Mucosa of gallbladder (tissue), 1 donor: Measurements from ENCODE around the gene RPTOR. TPM values are rescaled to one million over a fixed set of nuclear protein-coding genes. Genes with fewer than 3 reads are reported as not detected.

Experiments used
- DNase-seq: peaks from one replicate; pipeline ENCODE4 v3.0.0-alpha.2; 2020; ENCODE audit warnings: low spot score
- total RNA-seq: library from RNA; stranded (reverse); gene quantifications from one replicate; pipeline ENCODE4 v1.2.1, GENCODE V29; 2021
- donor health status: DM: no; HTN: no; CAD: no.

RPTOR gene
- total RNA-seq, 1 donor from 2014 or later: 37.5 TPM

- no peak for DNase-seq
Measured at GRCh38 chr17:80716986-80717719, 172.5 kb downstream of the RPTOR start.

GRCh38 chr17:80717720-80718083 is 173.1 kb downstream of the RPTOR start:
- DNase-seq: no peak

- no peak for DNase-seq
Measured at GRCh38 chr17:80718428-80718827, 173.8 kb downstream of the RPTOR start.

- no peak for DNase-seq
Measured at GRCh38 chr17:80719449-80719848, 174.8 kb downstream of the RPTOR start.

GRCh38 chr17:80720610-80721577 is 176.3 kb downstream of the RPTOR start:
- no peak for DNase-seq

- no peak for DNase-seq
Measured at GRCh38 chr17:80722661-80723060, 178.0 kb downstream of the RPTOR start.

- no peak for DNase-seq
Measured at GRCh38 chr17:80724775-80725266, 180.2 kb downstream of the RPTOR start.

- DNase-seq: no peak
Measured at GRCh38 chr17:80725517-80725916, 180.9 kb downstream of the RPTOR start.

GRCh38 chr17:80726558-80727408 is 182.1 kb downstream of the RPTOR start:
- DNase-seq: no peak

GRCh38 chr17:80727409-80727755 is 182.7 kb downstream of the RPTOR start:
- no peak for DNase-seq

- no peak for DNase-seq
Measured at GRCh38 chr17:80729016-80729415, 184.4 kb downstream of the RPTOR start.

- DNase-seq: no peak
Measured at GRCh38 chr17:80729761-80730160, 185.1 kb downstream of the RPTOR start.

GRCh38 chr17:80730739-80731138 is 186.1 kb downstream of the RPTOR start:
- no peak for DNase-seq

GRCh38 chr17:80731323-80731722 is 186.7 kb downstream of the RPTOR start:
- no peak for DNase-seq

GRCh38 chr17:80732268-80732667 is 187.6 kb downstream of the RPTOR start:
- no peak for DNase-seq

GRCh38 chr17:80737106-80738019 is 192.7 kb downstream of the RPTOR start:
- DNase-seq: no peak

GRCh38 chr17:80738020-80738808 is 193.6 kb downstream of the RPTOR start:
- no peak for DNase-seq

- DNase-seq: no peak
Measured at GRCh38 chr17:80738987-80739730, 194.5 kb downstream of the RPTOR start.

GRCh38 chr17:80740141-80740540 is 195.5 kb downstream of the RPTOR start:
- DNase-seq: no peak
